ENCODE measurements around the gene TAAR2.

DNA sequence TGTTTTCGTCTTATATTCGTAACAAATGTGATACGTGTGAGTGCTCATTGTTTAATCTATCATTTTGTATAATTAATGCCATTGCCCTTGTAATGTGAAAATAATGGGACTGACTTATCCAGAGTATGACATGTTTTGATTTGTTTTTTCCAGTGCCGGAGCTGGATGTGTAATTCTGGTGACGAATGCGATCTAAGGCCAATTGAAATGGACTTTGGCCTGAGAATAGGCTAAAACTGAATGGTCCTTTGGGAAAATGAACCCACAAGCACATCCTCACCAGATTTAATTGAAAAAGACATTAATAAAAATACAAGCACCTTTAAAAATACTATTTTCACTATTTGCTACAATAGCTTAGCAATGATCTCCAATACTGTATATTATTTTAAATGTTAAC lies 27.9 kb downstream of the TAAR2 start:
- TF ChIP-seq CTCF (IDR thresholded peaks at IDR 0.05; ENCODE audit: borderline replicate concordance, extremely low read depth, low read length, poor library complexity, severe bottlenecking) (no peak), EZH2 (IDR thresholded peaks at IDR 0.05; ENCODE audit: borderline replicate concordance, low read depth, low read length, severe bottlenecking) (no peak)
